Measurements from ENCODE around the gene BMP6.

DNA sequence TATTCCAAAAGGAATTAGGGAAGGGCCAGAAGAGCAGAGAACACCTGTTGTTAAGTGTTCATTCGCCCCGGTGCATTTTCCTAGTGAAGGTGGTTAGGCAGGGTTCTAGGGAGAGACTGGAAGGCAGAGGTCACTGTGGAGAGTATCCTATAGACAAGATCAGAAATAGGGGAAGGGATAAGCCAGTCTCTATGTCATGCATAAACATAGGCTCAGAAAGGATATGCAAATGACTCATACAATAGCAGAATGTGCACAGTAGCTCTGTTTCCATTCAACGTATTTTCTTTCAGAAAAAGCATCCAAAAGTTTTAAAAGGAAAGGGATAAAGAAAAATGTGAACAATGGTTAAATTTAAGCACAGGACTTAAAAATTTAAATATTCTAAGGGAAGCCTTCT lies 47.4 kb downstream of the BMP6 start:
- TF ChIP-seq CTCF (IDR thresholded peaks at IDR 0.05) (no peak), POLR2A (IDR thresholded peaks at IDR 0.05) (no peak)
